ENCODE measurements around the gene LAIR2. TPM values are rescaled to one million over a fixed set of nuclear protein-coding genes. Genes with fewer than 3 reads are reported as not detected.

Gene LAIR2
- total RNA-seq, 1 experiment from 2014 or later = not detected

GRCh38 chr19:54548806-54549205 is 46.2 kb downstream of the LAIR2 start:
- intact Hi-C loops (cut with micrococcal nuclease; ENCODE audit: unreplicated experiment) = no loop called here
- H3K4me3 ChIP-seq = no peak overlapping the region
- CTCF ChIA-PET = no interaction called here

GRCh38 chr19:54549224-54549623 is 46.6 kb downstream of the LAIR2 start:
- no TSS peak for BruUV-seq (replicated peaks)
- Histone ChIP-seq H2AFZ (no peak overlapping the region), H3K27ac (no peak overlapping the region), H3K79me2 (ENCODE audit: low read depth) (no peaks in the 10 kb centered on the region), H3K4me2 (no peak overlapping the region), H3K9me2 (ENCODE audit: insufficient read depth) (no peaks in the 10 kb centered on the region), H3K4me1 (replicated peaks; ENCODE audit: insufficient read depth) (no peaks in the 10 kb centered on the region), H3K4me3 (no peak overlapping the region), H4K20me1 (ENCODE audit: insufficient read depth) (no peaks in the 10 kb centered on the region), H3K27me3 (ENCODE audit: insufficient read depth, low read depth) (peaks cover 89% of the 10 kb centered on the region), H3K9me3 (ENCODE audit: insufficient read depth, low read depth) (no peaks in the 10 kb centered on the region), H3F3A (ENCODE audit: insufficient read depth, low read depth) (no peaks in the 10 kb centered on the region), H3K36me3 (ENCODE audit: low read depth) (no peaks in the 10 kb centered on the region)
- POLR2A ChIA-PET (ENCODE audit: unreplicated experiment) = no interaction called here
- no peak for TF ChIP-seq EZH2 (IDR thresholded peaks at IDR 0.05; ENCODE audit: low read depth)
- TF ChIP-seq, protein P1, sequence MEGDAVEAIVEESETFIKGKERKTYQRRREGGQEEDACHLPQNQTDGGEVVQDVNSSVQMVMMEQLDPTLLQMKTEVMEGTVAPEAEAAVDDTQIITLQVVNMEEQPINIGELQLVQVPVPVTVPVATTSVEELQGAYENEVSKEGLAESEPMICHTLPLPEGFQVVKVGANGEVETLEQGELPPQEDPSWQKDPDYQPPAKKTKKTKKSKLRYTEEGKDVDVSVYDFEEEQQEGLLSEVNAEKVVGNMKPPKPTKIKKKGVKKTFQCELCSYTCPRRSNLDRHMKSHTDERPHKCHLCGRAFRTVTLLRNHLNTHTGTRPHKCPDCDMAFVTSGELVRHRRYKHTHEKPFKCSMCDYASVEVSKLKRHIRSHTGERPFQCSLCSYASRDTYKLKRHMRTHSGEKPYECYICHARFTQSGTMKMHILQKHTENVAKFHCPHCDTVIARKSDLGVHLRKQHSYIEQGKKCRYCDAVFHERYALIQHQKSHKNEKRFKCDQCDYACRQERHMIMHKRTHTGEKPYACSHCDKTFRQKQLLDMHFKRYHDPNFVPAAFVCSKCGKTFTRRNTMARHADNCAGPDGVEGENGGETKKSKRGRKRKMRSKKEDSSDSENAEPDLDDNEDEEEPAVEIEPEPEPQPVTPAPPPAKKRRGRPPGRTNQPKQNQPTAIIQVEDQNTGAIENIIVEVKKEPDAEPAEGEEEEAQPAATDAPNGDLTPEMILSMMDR (conservative IDR thresholded peaks at IDR 0.05) = no peak
- intact Hi-C loops (cut with micrococcal nuclease; ENCODE audit: unreplicated experiment) = no loop called here
- CTCF ChIA-PET = no interaction called here
- DNase-seq = no peak

More at GRCh38 chr19:54548806-54549205, 46.2 kb downstream of the LAIR2 start:
- H3K4me2 ChIP-seq = no peak overlapping the region
- DNase-seq = no peak
- H2AFZ ChIP-seq = no peak overlapping the region
- no peaks in the 10 kb centered on the region for H4K20me1 ChIP-seq (ENCODE audit: insufficient read depth)
- TF ChIP-seq, protein P1 (conservative IDR thresholded peaks at IDR 0.05) = no peak
- TF ChIP-seq EZH2 (IDR thresholded peaks at IDR 0.05; ENCODE audit: low read depth) = no peak
- no TSS peak for BruUV-seq (replicated peaks)
- no peak overlapping the region for H3K27ac ChIP-seq
- H3K27me3 ChIP-seq (ENCODE audit: insufficient read depth, low read depth) = peaks cover 89% of the 10 kb centered on the region
- H3K79me2 ChIP-seq (ENCODE audit: low read depth) = no peaks in the 10 kb centered on the region
- no peaks in the 10 kb centered on the region for H3F3A ChIP-seq (ENCODE audit: insufficient read depth, low read depth)
- H3K36me3 ChIP-seq (ENCODE audit: low read depth) = no peaks in the 10 kb centered on the region
- H3K4me1 ChIP-seq (replicated peaks; ENCODE audit: insufficient read depth) = no peaks in the 10 kb centered on the region
- H3K9me3 ChIP-seq (ENCODE audit: insufficient read depth, low read depth) = no peaks in the 10 kb centered on the region
- H3K9me2 ChIP-seq (ENCODE audit: insufficient read depth) = no peaks in the 10 kb centered on the region
- POLR2A ChIA-PET (ENCODE audit: unreplicated experiment) = no interaction called here

DNA sequence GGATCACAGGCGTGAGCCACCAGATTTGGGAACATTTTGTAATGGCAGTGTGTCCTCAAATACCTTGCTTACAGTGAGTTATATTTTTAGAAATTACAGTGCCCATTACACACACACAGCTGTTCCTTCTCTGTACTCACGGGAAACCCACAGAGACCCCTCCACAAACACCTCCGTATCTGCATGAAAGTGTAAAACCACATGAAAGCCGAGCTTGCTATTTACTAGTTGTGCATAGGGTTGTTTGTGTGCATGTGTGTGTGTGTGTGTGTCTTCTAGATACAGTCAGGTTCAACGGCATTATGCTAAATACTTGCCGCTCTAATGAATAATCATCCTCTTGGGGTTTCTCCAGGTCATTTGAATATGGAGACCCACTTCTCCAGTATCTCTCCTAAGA is 48.7 kb downstream of the LAIR2 start:
- DNase-seq = no peak
- no peaks in the 10 kb centered on the region for H3K9me2 ChIP-seq (ENCODE audit: insufficient read depth)
- no TSS peak for BruUV-seq (replicated peaks)
- ChIA-PET POLR2A (ENCODE audit: unreplicated experiment) (no interaction called here), CTCF (no interaction called here)
- no peak overlapping the region for H3K4me2 ChIP-seq
- H3F3A ChIP-seq (ENCODE audit: insufficient read depth, low read depth) = no peaks in the 10 kb centered on the region
- no peaks in the 10 kb centered on the region for H3K79me2 ChIP-seq (ENCODE audit: low read depth)
- no peak overlapping the region for H2AFZ ChIP-seq
- no peak for TF ChIP-seq EZH2 (IDR thresholded peaks at IDR 0.05; ENCODE audit: low read depth)
- TF ChIP-seq, protein P1 (conservative IDR thresholded peaks at IDR 0.05) = no peak
- no peak overlapping the region for H3K4me3 ChIP-seq
- H4K20me1 ChIP-seq (ENCODE audit: insufficient read depth) = no peaks in the 10 kb centered on the region
- H3K27ac ChIP-seq = no peak overlapping the region
- no peaks in the 10 kb centered on the region for H3K36me3 ChIP-seq (ENCODE audit: low read depth)
- H3K9me3 ChIP-seq (ENCODE audit: insufficient read depth, low read depth) = no peaks in the 10 kb centered on the region
- intact Hi-C loops (cut with micrococcal nuclease; ENCODE audit: unreplicated experiment) = no loop called here
- H3K4me1 ChIP-seq (replicated peaks; ENCODE audit: insufficient read depth) = no peaks in the 10 kb centered on the region
- peaks cover 93% of the 10 kb centered on the region for H3K27me3 ChIP-seq (ENCODE audit: insufficient read depth, low read depth)

Measured in PC-9 (cell line).